Neural cell (in vitro differentiated cells): ENCODE results near the gene GALNT15. TPM values are rescaled to one million over a fixed set of nuclear protein-coding genes. Genes with fewer than 3 reads are reported as not detected.

Experiments
- H2AFZ ChIP-seq: fragments of 200-600, 300-800 bp; sonication (generic), shearing (Covaris generic); 2 replicates; pipeline ENCODE4 v1.6.0; 2014; ENCODE audit warnings: low read depth, mild to moderate bottlenecking, antibody characterized with exemption, low read length, moderate library complexity
- H3F3A ChIP-seq: fragments of 200-600 bp; shearing (Covaris generic); 2 replicates; pipeline ENCODE4 v1.6.1; 2016; ENCODE audit warnings: mild to moderate bottlenecking, moderate library complexity, mixed read lengths, antibody characterized with exemption, low read length; ENCODE audit not compliant: insufficient read depth, poor library complexity, severe bottlenecking
- H3K27ac ChIP-seq: fragments of 200-600, 300-800 bp; sonication (generic), shearing (Covaris generic); 2 replicates; pipeline ENCODE4 v1.5.1; 2014; ENCODE audit warnings: mild to moderate bottlenecking, low read length, moderate library complexity
- H3K27me3 ChIP-seq: fragments of 300-800, 200-600 bp; sonication (generic), shearing (Covaris generic); 2 replicates; pipeline ENCODE4 v1.6.0; 2014; ENCODE audit warnings: mild to moderate bottlenecking, low read depth, low read length, moderate library complexity; ENCODE audit not compliant: insufficient read depth
- H3K36me3 ChIP-seq: fragments of 300-800, 200-600 bp; sonication (generic), shearing (Covaris generic); 2 replicates; pipeline ENCODE4 v1.5.1; 2014; ENCODE audit warnings: mild to moderate bottlenecking, antibody characterized with exemption, low read length, moderate library complexity; ENCODE audit not compliant: insufficient read depth
- H3K4me2 ChIP-seq: fragments of 300-800, 200-600 bp; sonication (generic), shearing (Covaris generic); 2 replicates; pipeline ENCODE4 v1.6.0; 2014; ENCODE audit warnings: mild to moderate bottlenecking, low read length
- H3K4me3 ChIP-seq: fragments of 300-800, 200-600 bp; sonication (generic), shearing (Covaris generic); 2 replicates; pipeline ENCODE4 v1.5.1; 2014; ENCODE audit warnings: mild to moderate bottlenecking, low read length, moderate library complexity
- H3K79me2 ChIP-seq: fragments of 200-600 bp; shearing (Covaris generic); replicated peaks from 2 replicates; pipeline ENCODE4 v1.6.0; 2014; ENCODE audit warnings: mild to moderate bottlenecking, low read length, moderate library complexity; ENCODE audit not compliant: insufficient read depth
- H3K9ac ChIP-seq: fragments of 300-800, 200-600 bp; sonication (generic), shearing (Covaris generic); 2 replicates; pipeline ENCODE4 v1.6.1; 2016; ENCODE audit warnings: mild to moderate bottlenecking, low read length, mixed read lengths
- H3K9me2 ChIP-seq: fragments of 200-600 bp; shearing (Covaris generic); 2 replicates; pipeline ENCODE4 v1.6.1; 2016; ENCODE audit warnings: mild to moderate bottlenecking, low read length, mixed read lengths; ENCODE audit not compliant: insufficient read depth
- H3K9me3 ChIP-seq: fragments of 200-600, 300-800 bp; sonication (generic), shearing (Covaris generic); 2 replicates; pipeline ENCODE4 v1.6.1; 2016; ENCODE audit warnings: mild to moderate bottlenecking, mixed run types, low read length, moderate library complexity, mixed read lengths
- H4K20me1 ChIP-seq: fragments of 200-600 bp; shearing (Covaris generic); 2 replicates; pipeline ENCODE4 v1.6.1; 2016; ENCODE audit warnings: mild to moderate bottlenecking, mixed run types; ENCODE audit not compliant: insufficient read depth
- CTCF ChIP-seq: fragments of 450-650 bp; IDR thresholded peaks from 2 replicates; pipeline ENCODE4 v1.5.1; 2014; ENCODE audit warnings: antibody characterized with exemption, mild to moderate bottlenecking, moderate library complexity; ENCODE audit not compliant: poor library complexity, severe bottlenecking
- EP300 ChIP-seq: fragments of 450-650 bp; conservative IDR thresholded peaks from 2 replicates; pipeline ENCODE4 v1.6.1; 2014; ENCODE audit warnings: antibody characterized with exemption, mild to moderate bottlenecking, moderate library complexity; ENCODE audit not compliant: poor library complexity, severe bottlenecking
- EZH2 ChIP-seq: fragments of 200-600, 300-800 bp; shearing (Covaris generic), sonication (generic); IDR thresholded peaks from 2 replicates; pipeline ENCODE4 v1.6.1; 2014; ENCODE audit warnings: antibody characterized with exemption, low read length, borderline replicate concordance, mild to moderate bottlenecking; ENCODE audit not compliant: insufficient read depth, poor library complexity, severe bottlenecking
- MXI1 ChIP-seq: fragments of 450-650 bp; conservative IDR thresholded peaks from 2 replicates; pipeline ENCODE4 v1.6.1; 2014; ENCODE audit warnings: antibody characterized with exemption, mild to moderate bottlenecking; ENCODE audit not compliant: poor library complexity, severe bottlenecking
- POLR2AphosphoS5 ChIP-seq: IDR thresholded peaks from 2 replicates; pipeline ENCODE4 v1.6.1; 2012
- RAD21 ChIP-seq: fragments of 450-650 bp; conservative IDR thresholded peaks from 2 replicates; pipeline ENCODE4 v1.6.1; 2014; ENCODE audit warnings: antibody characterized with exemption, mild to moderate bottlenecking, moderate library complexity
- SMC3 ChIP-seq: fragments of 450-650 bp; conservative IDR thresholded peaks from 2 replicates; pipeline ENCODE4 v1.6.1; 2014; ENCODE audit warnings: antibody characterized with exemption, mild to moderate bottlenecking, moderate library complexity; ENCODE audit not compliant: poor library complexity
- TAF1 ChIP-seq: IDR thresholded peaks from 2 replicates; pipeline ENCODE4 v1.6.1; 2012; ENCODE audit warnings: low read depth
- polyA plus RNA-seq: library from polyadenylated mRNA; depleted of rRNA; stranded (reverse); fragments of >200 nt; gene quantifications from 2 replicates; pipeline ENCODE4 v1.2.3, GENCODE V29; 2014
- TF ChIP-seq, protein P1 (sequence below): IDR thresholded peaks from 2 replicates; pipeline ENCODE4 v1.6.1; 2012; ENCODE audit warnings: borderline replicate concordance

The GALNT15 gene
- polyA plus RNA-seq, 1 donor from 2014 or later = 1.5 TPM

GRCh38 chr3:16147220-16147994 is 27.1 kb upstream of the GALNT15 start:
- Histone ChIP-seq H2AFZ (no peak overlapping the region), H3F3A (no peaks in the 10 kb centered on the region), H3K79me2 (no peaks in the 10 kb centered on the region), H3K27me3 (no peaks in the 10 kb centered on the region), H3K9me2 (no peaks in the 10 kb centered on the region), H4K20me1 (no peaks in the 10 kb centered on the region), H3K4me3 (no peak overlapping the region), H3K4me2 (no peak overlapping the region), H3K9me3 (peaks cover 4% of the 10 kb centered on the region), H3K27ac (no peak overlapping the region), H3K36me3 (no peaks in the 10 kb centered on the region), H3K9ac (no peak overlapping the region)
- TF ChIP-seq EP300 (no peak), RAD21 (no peak)

DNA sequence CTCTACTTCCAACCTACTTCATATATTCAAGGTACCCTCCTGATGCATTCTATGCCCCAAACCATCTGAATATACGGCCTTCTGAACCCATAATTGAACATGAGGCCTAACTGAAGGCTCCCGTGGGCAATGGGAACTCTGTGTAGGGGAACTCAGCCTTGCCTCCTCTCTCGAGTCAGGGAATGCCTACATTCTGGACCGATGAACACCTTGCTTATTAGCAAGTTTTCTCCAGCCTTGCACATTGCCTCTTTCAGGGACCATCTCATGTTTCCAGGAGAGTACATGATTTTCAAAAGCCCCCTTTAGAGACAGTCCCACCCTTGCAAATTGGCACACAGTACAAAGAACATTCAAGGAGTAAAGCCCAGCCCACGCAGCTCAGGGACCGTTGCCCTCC is 26.3 kb upstream of the GALNT15 start:
- Histone ChIP-seq H3F3A (no peaks in the 10 kb centered on the region), H4K20me1 (no peaks in the 10 kb centered on the region), H3K4me3 (no peak overlapping the region), H3K27ac (no peak overlapping the region), H3K9me3 (peaks cover 9% of the 10 kb centered on the region), H3K36me3 (no peaks in the 10 kb centered on the region), H3K9me2 (no peaks in the 10 kb centered on the region), H2AFZ (no peak overlapping the region), H3K79me2 (no peaks in the 10 kb centered on the region), H3K4me2 (no peak overlapping the region), H3K27me3 (no peaks in the 10 kb centered on the region), H3K9ac (no peak overlapping the region)
- TF ChIP-seq MXI1 (no peak), RAD21 (no peak), CTCF (no peak), SMC3 (no peak), POLR2AphosphoS5 (no peak), EZH2 (no peak), EP300 (no peak), TAF1 (no peak)
- TF ChIP-seq, protein P1, sequence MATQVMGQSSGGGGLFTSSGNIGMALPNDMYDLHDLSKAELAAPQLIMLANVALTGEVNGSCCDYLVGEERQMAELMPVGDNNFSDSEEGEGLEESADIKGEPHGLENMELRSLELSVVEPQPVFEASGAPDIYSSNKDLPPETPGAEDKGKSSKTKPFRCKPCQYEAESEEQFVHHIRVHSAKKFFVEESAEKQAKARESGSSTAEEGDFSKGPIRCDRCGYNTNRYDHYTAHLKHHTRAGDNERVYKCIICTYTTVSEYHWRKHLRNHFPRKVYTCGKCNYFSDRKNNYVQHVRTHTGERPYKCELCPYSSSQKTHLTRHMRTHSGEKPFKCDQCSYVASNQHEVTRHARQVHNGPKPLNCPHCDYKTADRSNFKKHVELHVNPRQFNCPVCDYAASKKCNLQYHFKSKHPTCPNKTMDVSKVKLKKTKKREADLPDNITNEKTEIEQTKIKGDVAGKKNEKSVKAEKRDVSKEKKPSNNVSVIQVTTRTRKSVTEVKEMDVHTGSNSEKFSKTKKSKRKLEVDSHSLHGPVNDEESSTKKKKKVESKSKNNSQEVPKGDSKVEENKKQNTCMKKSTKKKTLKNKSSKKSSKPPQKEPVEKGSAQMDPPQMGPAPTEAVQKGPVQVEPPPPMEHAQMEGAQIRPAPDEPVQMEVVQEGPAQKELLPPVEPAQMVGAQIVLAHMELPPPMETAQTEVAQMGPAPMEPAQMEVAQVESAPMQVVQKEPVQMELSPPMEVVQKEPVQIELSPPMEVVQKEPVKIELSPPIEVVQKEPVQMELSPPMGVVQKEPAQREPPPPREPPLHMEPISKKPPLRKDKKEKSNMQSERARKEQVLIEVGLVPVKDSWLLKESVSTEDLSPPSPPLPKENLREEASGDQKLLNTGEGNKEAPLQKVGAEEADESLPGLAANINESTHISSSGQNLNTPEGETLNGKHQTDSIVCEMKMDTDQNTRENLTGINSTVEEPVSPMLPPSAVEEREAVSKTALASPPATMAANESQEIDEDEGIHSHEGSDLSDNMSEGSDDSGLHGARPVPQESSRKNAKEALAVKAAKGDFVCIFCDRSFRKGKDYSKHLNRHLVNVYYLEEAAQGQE = no peak
